Transverse colon (tissue), 4 donors: ENCODE data around the gene CARHSP1. TPM values are rescaled to one million over a fixed set of nuclear protein-coding genes. Genes with fewer than 3 reads are reported as not detected.

Source experiments
- DNase-seq: peaks from one replicate; pipeline ENCODE4 v3.0.0-alpha.2; 2019
- H3K27ac ChIP-seq, 4 donors: fragments of 200-600 bp; sonication (generic); 2 replicates each; pipeline ENCODE4 v1.5.1; 2016 to 2018; ENCODE audit warnings: inconsistent platforms in 4 of 4
- H3K27me3 ChIP-seq: fragments of 200-600 bp; sonication (generic); 2 replicates; pipeline ENCODE4 v1.5.1; 2017; ENCODE audit warnings: inconsistent platforms
- H3K36me3 ChIP-seq, 4 donors: fragments of 200-600 bp; sonication (generic); 2 replicates each; pipeline ENCODE4 v1.5.1; 2017 to 2019; ENCODE audit warnings: inconsistent platforms in 4 of 4
- H3K4me1 ChIP-seq, 4 donors: fragments of 200-600 bp; sonication (generic); 2 replicates each; pipeline ENCODE4 v1.5.1; 2017 to 2020; ENCODE audit warnings: inconsistent platforms in 4 of 4
- H3K4me3 ChIP-seq, 4 donors: fragments of 200-600 bp; sonication (generic); 1 replicate in 1 of 4; 2 replicates in 3 of 4; pipeline versions ENCODE4 v1.5.1 to v1.6.1; 2017 to 2019; ENCODE audit warnings: inconsistent platforms in 4 of 4
- H3K9me3 ChIP-seq, 2 donors: fragments of 200-600 bp; sonication (generic); 2 replicates each; pipeline ENCODE4 v1.5.1; 2017 to 2019; ENCODE audit warnings: inconsistent platforms in 2 of 2
- EP300 ChIP-seq: sonication (generic); formaldehyde crosslinking; IDR thresholded peaks from one replicate; pipeline ENCODE4 v1.6.1; 2017; ENCODE audit warnings: antibody characterized with exemption, low read depth
- POLR2A ChIP-seq: fragments of 450-650 bp; IDR thresholded peaks from one replicate; pipeline ENCODE4 v1.6.1; 2016; ENCODE audit warnings: antibody characterized with exemption, mild to moderate bottlenecking, moderate library complexity
- POLR2AphosphoS5 ChIP-seq, 3 donors: sonication (generic); formaldehyde crosslinking; IDR thresholded peaks; one replicate each; pipeline ENCODE4 v1.6.1; 2016; ENCODE audit warnings: antibody characterized with exemption in 3 of 3
- WGBS, 2 donors: methylation state at CpG; one replicate each; pipeline ENCODE4 v1.1.5; 2018; ENCODE audit warnings: low coverage in 1 of 2; 5-methylcytosine and 5-hydroxymethylcytosine counted together
- in situ Hi-C, 4 donors: fragments of 200-750 bp; cut with MboI; loops; one replicate each; pipeline versions ENCODE4 v1.15.0 to v1.15.1; 2017; ENCODE audit warnings: low sequenced_read_pairs in 3 of 4, low pct_ligation_motif_present in 1 of 4, low pct_unique_long_range_greater_than_20kb in 1 of 4
- intact Hi-C: fragments of 100-400 bp; cut with DNase I; formaldehyde crosslinking; loops from one replicate; pipeline ENCODE4 v1.15.1; 2023; ENCODE audit warnings: low total_unique reads
- total RNA-seq, 4 donors: library from RNA; depleted of rRNA; stranded (reverse); fragments of >200 nt; gene quantifications; one replicate each; pipeline ENCODE4 v1.1.0, GENCODE V29; 2016
- TF ChIP-seq, protein P1 (sequence below), 5 experiments: fragments of 200-600 bp in 3 of 5; fragments of 450-650 bp in 2 of 5; sonication (generic) in 3 of 5; IDR thresholded peaks; 1 replicate in 2 of 5; 2 replicates in 3 of 5; pipeline ENCODE4 v1.5.1; 2016 to 2017; ENCODE audit warnings: antibody characterized with exemption in 5 of 5, inconsistent platforms in 3 of 5, mild to moderate bottlenecking in 2 of 5, moderate library complexity in 1 of 5

Gene CARHSP1
- total RNA-seq, 4 donors from 2014 or later: 11.6 to 61.7 (median 39.6) TPM

DNA sequence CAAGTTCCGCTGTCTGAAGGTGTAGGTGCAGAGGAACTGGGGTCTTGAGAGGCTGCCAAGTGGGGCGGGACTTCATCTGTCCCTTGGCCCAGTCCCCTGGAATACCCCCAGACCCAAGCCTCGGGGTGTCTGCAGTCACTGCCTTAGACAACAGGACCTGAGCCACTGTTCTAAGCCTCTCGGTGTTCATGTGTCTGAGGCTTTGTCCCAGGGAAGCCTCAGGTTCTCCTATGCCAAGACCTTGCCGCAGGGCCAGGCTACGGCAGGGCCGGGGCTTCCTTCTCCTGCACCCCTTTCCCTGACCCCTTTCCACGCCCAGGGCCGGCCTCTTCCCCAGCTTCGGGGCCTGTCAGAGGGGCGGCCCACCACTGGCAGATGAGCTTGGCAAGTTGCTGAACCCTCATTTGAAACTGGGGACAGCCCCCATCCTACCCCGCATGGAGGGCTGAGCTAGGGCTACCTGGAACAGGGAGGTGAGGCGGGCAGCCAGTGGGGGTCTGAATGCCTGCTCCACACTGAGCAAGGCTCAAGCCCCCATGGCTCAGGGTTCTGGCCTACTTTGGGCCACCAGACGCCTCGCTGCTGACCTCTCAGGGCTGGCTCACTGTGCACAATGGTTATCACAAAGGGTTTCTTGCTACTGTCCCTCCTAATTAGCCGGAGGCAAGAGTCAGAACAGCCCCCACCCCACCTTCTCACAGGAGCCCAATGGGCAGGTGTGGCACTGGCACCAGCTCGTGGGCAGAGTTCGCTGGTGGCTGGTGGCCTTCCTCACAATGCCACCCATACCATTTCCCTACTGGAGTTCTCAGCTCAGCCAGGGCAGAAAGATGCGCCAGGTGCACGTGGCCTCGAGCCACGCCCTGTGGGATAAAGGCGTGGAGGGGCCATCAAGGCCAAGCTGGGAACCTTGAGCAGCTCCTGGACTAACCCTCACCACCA, 20.4 kb upstream of the CARHSP1 start:
- intact Hi-C loops: no loop called here

DNA sequence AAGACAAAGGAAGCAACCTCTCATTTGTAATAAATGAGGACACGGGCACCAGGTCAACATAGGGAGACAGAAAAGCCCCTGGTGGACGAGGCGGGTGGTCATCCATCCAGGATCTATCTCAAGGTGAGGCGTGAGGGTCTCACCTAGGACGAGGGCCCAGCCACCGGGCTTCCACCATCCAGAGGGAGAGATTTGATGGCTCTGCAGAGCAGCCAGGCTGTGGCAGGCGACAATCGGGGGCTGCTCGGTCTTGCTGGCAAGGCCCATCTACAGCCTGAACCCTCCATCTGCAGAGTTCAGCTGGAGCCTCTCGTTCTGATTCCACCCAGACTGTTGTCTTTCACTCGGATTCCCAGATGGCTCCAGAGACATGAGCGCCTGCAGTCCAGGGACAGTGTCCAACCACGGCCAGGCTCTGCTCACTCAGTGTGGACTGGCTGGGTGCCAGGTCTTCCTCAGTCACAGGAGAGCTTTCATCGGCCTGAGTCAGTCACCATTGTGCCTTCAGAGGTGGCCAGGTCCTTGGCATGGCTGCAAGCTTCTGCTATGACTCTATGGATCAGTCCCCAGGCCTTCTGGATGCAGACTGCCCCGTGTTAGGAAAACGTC, 19.2 kb upstream of the CARHSP1 start:
- Histone ChIP-seq H3K4me1 (peaks cover 11 to 31% (median 29%) of the 10 kb centered on the region in 4 donors), H3K36me3 (peaks cover 0 to 15% (median 3%) of the 10 kb centered on the region in 4 donors), H3K27ac (no peak overlapping the region), H3K4me3 (no peak overlapping the region), H3K9me3 (no peaks in the 10 kb centered on the region), H3K27me3 (no peaks in the 10 kb centered on the region)
- intact Hi-C loops: no loop called here
- 78 to 96% methylated on average over 4 to 12 of the region's 16 CpGs for WGBS, 2 donors
- TF ChIP-seq POLR2A: no peak
- TF ChIP-seq POLR2AphosphoS5 (IDR thresholded peaks at IDR 0.05): no peak
- TF ChIP-seq EP300: no peak
- TF ChIP-seq, protein P1, sequence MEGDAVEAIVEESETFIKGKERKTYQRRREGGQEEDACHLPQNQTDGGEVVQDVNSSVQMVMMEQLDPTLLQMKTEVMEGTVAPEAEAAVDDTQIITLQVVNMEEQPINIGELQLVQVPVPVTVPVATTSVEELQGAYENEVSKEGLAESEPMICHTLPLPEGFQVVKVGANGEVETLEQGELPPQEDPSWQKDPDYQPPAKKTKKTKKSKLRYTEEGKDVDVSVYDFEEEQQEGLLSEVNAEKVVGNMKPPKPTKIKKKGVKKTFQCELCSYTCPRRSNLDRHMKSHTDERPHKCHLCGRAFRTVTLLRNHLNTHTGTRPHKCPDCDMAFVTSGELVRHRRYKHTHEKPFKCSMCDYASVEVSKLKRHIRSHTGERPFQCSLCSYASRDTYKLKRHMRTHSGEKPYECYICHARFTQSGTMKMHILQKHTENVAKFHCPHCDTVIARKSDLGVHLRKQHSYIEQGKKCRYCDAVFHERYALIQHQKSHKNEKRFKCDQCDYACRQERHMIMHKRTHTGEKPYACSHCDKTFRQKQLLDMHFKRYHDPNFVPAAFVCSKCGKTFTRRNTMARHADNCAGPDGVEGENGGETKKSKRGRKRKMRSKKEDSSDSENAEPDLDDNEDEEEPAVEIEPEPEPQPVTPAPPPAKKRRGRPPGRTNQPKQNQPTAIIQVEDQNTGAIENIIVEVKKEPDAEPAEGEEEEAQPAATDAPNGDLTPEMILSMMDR (IDR thresholded peaks at IDR 0.05): no peak
- no peak for DNase-seq
- in situ Hi-C loops: loop anchor here (10.0 to 25.0 kb wide), 3 partner anchors 223 to 249 kb away; partner anchors contain the start of gene ABAT (in 1 of the 4)

More for the DNA sequence above, 20.4 kb upstream of the CARHSP1 start:
- H3K4me1 ChIP-seq: peaks cover 11 to 26% (median 24%) of the 10 kb centered on the region in 4 donors
- H3K9me3 ChIP-seq: no peaks in the 10 kb centered on the region
- H3K27ac ChIP-seq: no peak overlapping the region
- 84% methylated on average over 22 of the region's 23 CpGs; no CpG with 5 or more reads in 1 of the 2 donors for WGBS, 2 donors
- H3K36me3 ChIP-seq: peaks cover 0 to 24% (median 9%) of the 10 kb centered on the region in 4 donors
- H3K4me3 ChIP-seq: no peak overlapping the region
- no peaks in the 10 kb centered on the region for H3K27me3 ChIP-seq
- TF ChIP-seq POLR2A (no peak), EP300 (no peak), POLR2AphosphoS5 (IDR thresholded peaks at IDR 0.05) (no peak)
- TF ChIP-seq, protein P1 (IDR thresholded peaks at IDR 0.05): no peak
- no peak for DNase-seq
- in situ Hi-C loops: loop anchor here (10.0 to 25.0 kb wide), 3 partner anchors 224 to 248 kb away; partner anchors contain the start of gene ABAT (in 1 of the 4)

DNA sequence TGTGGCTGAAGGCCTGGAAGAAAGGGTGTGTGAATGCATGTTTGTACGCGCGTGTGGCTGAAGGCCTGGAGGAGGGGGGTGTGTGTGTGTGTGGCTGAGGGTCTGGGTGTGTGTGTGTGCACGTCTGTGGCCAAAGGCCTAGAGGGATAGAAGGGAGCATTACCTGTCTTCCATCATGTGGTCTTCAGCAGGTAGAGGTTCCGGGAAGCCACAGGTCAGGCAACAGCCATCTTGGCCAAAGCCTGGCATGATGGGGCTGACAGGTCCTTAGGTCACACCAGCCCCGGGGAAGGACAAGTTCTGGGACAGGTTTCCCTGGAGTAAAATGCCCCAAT, 18.6 kb upstream of the CARHSP1 start:
- WGBS, 2 donors: 93% methylated on average over 6 of the region's 6 CpGs; no CpG with 5 or more reads in 1 of the 2 donors
- Histone ChIP-seq H3K27ac (no peak overlapping the region), H3K36me3 (peaks cover 0 to 9% (median 3%) of the 10 kb centered on the region in 4 donors), H3K4me3 (no peak overlapping the region), H3K4me1 (peaks cover 11 to 31% (median 29%) of the 10 kb centered on the region in 4 donors), H3K27me3 (no peaks in the 10 kb centered on the region), H3K9me3 (no peaks in the 10 kb centered on the region)
- DNase-seq: no peak
- in situ Hi-C loops (loop anchor here (10.0 to 25.0 kb wide), 3 partner anchors 223 to 250 kb away; partner anchors contain the start of gene ABAT (in 1 of the 4)), intact Hi-C loops (no loop called here)
- TF ChIP-seq POLR2AphosphoS5 (IDR thresholded peaks at IDR 0.05) (no peak), POLR2A (no peak), EP300 (no peak)
- TF ChIP-seq, protein P1 (IDR thresholded peaks at IDR 0.05): no peak
